Nephron progenitor cell (in vitro differentiated cells): ENCODE results near the gene GRAP2.

Experiments used
- DNase-seq: peaks from one replicate; pipeline ENCODE4 v3.0.0; 2021
- H3K27ac Mint-ChIP-seq: 2 replicates; pipeline ENCODE4 v1.8.0; 2021; ENCODE audit warnings: mild to moderate bottlenecking, moderate library complexity, mixed read lengths
- H3K27me3 Mint-ChIP-seq: 2 replicates; pipeline ENCODE4 v1.8.0; 2021; ENCODE audit warnings: mild to moderate bottlenecking, low read depth, mixed read lengths; ENCODE audit not compliant: poor library complexity
- H3K36me3 Mint-ChIP-seq: 2 replicates; pipeline ENCODE4 v1.8.0; 2021; ENCODE audit warnings: low read depth, mixed read lengths
- H3K4me1 Mint-ChIP-seq: 2 replicates; pipeline ENCODE4 v1.8.0; 2021; ENCODE audit warnings: mixed read lengths
- H3K4me3 Mint-ChIP-seq: 2 replicates; pipeline ENCODE4 v1.8.0; 2021; ENCODE audit warnings: mild to moderate bottlenecking, moderate library complexity, mixed read lengths
- H3K9me3 Mint-ChIP-seq: 2 replicates; pipeline ENCODE4 v1.8.0; 2021; ENCODE audit warnings: mild to moderate bottlenecking, moderate library complexity, mixed read lengths
- TF ChIP-seq, protein P1 (sequence below): fragments of 200-600 bp; sonication (generic); IDR thresholded peaks from 2 replicates; pipeline ENCODE4 v1.5.0; 2021; ENCODE audit warnings: antibody characterized with exemption

The GRAP2 gene

DNA sequence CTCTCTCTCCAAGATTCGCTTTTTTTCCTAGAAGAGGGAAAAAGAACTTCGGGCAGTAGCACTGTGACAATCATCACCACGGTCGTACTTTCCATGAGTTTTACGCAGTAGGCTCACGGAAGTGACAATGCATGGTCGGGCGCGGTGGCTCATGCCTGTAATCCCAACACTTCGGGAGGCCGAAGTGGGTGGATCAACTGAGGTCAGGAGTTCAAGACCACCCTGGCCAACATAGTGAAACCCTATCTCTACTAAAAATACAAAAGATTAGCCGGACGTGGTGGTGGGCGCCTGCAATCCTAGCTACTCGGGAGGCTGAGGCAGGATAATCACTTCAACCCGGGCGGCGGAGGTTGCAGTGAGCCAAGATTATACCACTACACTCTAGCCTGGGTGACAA, 23.4 kb downstream of the GRAP2 start:
- no peak overlapping the region for H3K4me3 Mint-ChIP-seq
- TF ChIP-seq, protein P1, sequence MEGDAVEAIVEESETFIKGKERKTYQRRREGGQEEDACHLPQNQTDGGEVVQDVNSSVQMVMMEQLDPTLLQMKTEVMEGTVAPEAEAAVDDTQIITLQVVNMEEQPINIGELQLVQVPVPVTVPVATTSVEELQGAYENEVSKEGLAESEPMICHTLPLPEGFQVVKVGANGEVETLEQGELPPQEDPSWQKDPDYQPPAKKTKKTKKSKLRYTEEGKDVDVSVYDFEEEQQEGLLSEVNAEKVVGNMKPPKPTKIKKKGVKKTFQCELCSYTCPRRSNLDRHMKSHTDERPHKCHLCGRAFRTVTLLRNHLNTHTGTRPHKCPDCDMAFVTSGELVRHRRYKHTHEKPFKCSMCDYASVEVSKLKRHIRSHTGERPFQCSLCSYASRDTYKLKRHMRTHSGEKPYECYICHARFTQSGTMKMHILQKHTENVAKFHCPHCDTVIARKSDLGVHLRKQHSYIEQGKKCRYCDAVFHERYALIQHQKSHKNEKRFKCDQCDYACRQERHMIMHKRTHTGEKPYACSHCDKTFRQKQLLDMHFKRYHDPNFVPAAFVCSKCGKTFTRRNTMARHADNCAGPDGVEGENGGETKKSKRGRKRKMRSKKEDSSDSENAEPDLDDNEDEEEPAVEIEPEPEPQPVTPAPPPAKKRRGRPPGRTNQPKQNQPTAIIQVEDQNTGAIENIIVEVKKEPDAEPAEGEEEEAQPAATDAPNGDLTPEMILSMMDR, result no peak
- peaks cover 17% of the 10 kb centered on the region for H3K27me3 Mint-ChIP-seq
- H3K4me1 Mint-ChIP-seq, result peaks cover 36% of the 10 kb centered on the region
- no peaks in the 10 kb centered on the region for H3K36me3 Mint-ChIP-seq
- H3K27ac Mint-ChIP-seq, result no peak overlapping the region
- DNase-seq, result no peak
- no peaks in the 10 kb centered on the region for H3K9me3 Mint-ChIP-seq

DNA sequence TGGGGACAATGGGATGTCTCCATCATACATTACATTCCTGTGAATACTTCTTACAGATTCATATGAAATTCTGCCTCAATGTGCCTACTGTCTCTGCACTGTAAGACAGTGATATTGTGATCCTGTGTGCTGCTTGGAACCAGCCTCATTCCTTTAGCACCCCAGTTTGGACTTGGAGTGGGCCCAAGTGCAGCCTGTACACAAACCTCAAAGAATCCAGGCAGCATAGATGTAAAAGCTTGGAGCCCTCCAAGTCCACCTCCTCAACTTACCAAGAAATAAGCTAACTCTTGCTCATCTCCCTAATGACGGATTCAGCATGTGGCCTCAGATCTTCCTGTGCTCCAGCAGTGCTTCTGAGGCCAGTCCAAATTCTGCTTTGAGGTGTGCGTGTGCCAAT, 24.4 kb downstream of the GRAP2 start:
- Mint-ChIP-seq H3K4me3 (no peak overlapping the region), H3K27me3 (peaks cover 17% of the 10 kb centered on the region), H3K4me1 (peaks cover 31% of the 10 kb centered on the region), H3K27ac (no peak overlapping the region), H3K36me3 (no peaks in the 10 kb centered on the region), H3K9me3 (no peaks in the 10 kb centered on the region)
- DNase-seq, result no peak
- TF ChIP-seq, protein P1, result no peak

DNA sequence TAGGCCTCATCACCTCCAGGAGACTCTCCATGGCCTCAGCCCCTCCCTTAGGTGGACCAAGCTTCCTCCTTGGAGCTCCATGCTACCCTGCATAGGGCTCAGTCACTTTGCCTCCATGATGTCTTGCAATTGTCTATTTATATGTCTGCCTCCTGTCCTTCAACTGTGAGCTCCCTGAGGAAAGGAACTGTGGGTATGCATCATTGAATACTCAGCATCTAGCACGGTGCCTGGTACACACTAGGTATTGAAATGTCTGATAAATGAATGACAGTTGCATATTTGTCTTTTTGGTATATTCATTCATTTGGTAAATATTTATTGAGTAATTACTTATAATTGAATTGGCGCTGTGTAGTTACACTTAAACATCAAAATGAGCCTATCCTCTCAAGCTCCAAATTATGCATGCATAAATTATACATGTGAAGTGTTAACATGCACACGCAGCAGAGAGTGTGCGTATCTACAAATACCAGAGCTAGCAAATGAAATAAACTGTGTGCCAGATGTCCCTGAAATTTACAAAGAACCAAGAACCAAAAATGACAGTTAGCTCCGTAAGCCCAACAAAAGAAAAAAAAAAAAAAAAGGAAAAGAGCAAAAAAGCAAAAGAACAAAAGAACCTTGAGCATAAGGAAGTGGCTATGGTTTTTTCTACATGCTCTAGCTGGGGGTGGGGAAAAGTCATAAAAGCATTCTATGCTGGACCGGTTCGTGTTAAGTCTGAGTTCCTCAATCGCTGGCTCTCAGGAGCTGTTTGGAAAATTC, 25.2 kb downstream of the GRAP2 start:
- Mint-ChIP-seq H3K36me3 (no peaks in the 10 kb centered on the region), H3K27ac (no peak overlapping the region), H3K27me3 (peaks cover 17% of the 10 kb centered on the region), H3K4me1 (peaks cover 23% of the 10 kb centered on the region), H3K9me3 (no peaks in the 10 kb centered on the region), H3K4me3 (no peak overlapping the region)
- no peak for DNase-seq
- TF ChIP-seq, protein P1, result no peak

DNA sequence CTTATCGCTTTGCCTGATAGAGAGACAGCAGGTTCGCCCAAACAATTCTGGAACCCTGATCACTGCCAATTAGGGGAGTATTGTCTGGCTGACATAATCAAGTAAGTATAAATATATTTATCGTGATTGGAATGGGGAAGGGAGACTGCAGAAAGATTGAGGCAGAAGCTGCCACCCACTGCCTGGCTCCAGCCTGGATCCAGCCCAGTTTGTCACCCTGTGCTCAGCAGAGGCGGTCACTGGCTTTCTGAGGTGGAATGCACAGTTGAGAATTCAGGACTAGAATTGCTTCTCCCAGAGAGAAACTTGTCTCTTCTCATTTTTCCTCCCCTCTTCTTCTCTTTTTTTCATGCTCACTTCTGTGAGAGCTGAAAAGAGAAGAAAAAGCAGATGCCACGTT, 25.9 kb downstream of the GRAP2 start:
- Mint-ChIP-seq H3K9me3 (no peaks in the 10 kb centered on the region), H3K27me3 (peaks cover 17% of the 10 kb centered on the region), H3K36me3 (no peaks in the 10 kb centered on the region), H3K27ac (no peak overlapping the region), H3K4me1 (peaks cover 23% of the 10 kb centered on the region), H3K4me3 (no peak overlapping the region)
- no peak for DNase-seq
- TF ChIP-seq, protein P1, result no peak

DNA sequence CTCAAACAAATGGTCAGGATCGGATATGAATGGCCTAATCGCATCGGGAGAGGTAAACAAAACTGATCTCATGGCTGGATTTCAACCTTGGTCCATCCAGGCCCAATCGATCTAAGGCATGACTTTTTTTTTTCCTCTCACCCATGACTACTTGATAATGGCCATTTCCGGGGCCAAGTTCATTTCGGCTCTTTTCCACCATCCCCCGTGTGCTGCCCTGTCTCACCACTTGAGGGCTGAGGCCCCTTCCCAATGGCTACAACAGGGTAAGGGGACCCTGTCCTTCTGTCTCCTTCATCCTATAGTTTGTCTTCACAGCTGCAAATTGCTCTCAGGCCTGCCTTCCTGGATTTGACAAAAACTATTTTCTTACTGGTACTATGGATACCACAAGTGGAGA, 26.7 kb downstream of the GRAP2 start:
- TF ChIP-seq, protein P1, result peak; percentile 35
- Mint-ChIP-seq H3K27me3 (peaks cover 20% of the 10 kb centered on the region), H3K27ac (no peak overlapping the region)

More for the DNA sequence above, 26.7 kb downstream of the GRAP2 start:
- Mint-ChIP-seq H3K36me3 (no peaks in the 10 kb centered on the region), H3K4me1 (peaks cover 15% of the 10 kb centered on the region), H3K9me3 (no peaks in the 10 kb centered on the region), H3K4me3 (no peak overlapping the region)
- DNase-seq, result no peak
